Measurements from ENCODE around the gene DYNC1I1.

DYNC1I1 gene

GRCh38 chr7:96033009-96033598 is 260.8 kb downstream of the DYNC1I1 start:
- no peak for DNase-seq

- peak; percentile 2 for DNase-seq
Observed at GRCh38 chr7:96034940-96035727, 262.8 kb downstream of the DYNC1I1 start.

GRCh38 chr7:96040250-96040772 is 268.0 kb downstream of the DYNC1I1 start:
- DNase-seq: no peak

GRCh38 chr7:96041171-96041570 is 268.8 kb downstream of the DYNC1I1 start:
- DNase-seq: no peak

- no peak for DNase-seq
Observed at GRCh38 chr7:96045181-96045580, 272.8 kb downstream of the DYNC1I1 start.

GRCh38 chr7:96045919-96046318 is 273.6 kb downstream of the DYNC1I1 start:
- DNase-seq: peak; percentile 62

- no peak for DNase-seq
Observed at GRCh38 chr7:96052289-96052688, 279.9 kb downstream of the DYNC1I1 start.

- DNase-seq: no peak
Observed at GRCh38 chr7:96052860-96053470, 280.6 kb downstream of the DYNC1I1 start.

- no peak for DNase-seq
Observed at GRCh38 chr7:96055717-96056116, 283.4 kb downstream of the DYNC1I1 start.

- DNase-seq: peak; percentile 63
Observed at GRCh38 chr7:96059075-96059474, 286.7 kb downstream of the DYNC1I1 start.

- DNase-seq: no peak
Observed at GRCh38 chr7:96061009-96061408, 288.7 kb downstream of the DYNC1I1 start.

- no peak for DNase-seq
Observed at GRCh38 chr7:96061844-96062243, 289.5 kb downstream of the DYNC1I1 start.

GRCh38 chr7:96067321-96067720 is 295.0 kb downstream of the DYNC1I1 start:
- DNase-seq: no peak

- DNase-seq: no peak
Observed at GRCh38 chr7:96069401-96069800, 297.0 kb downstream of the DYNC1I1 start.

- DNase-seq: no peak
Observed at GRCh38 chr7:96074871-96075270, 302.5 kb downstream of the DYNC1I1 start.

- DNase-seq: peak; percentile 35
Observed at GRCh38 chr7:96075510-96076349, 303.4 kb downstream of the DYNC1I1 start.

GRCh38 chr7:96076350-96076707 is 304.0 kb downstream of the DYNC1I1 start:
- DNase-seq: no peak

- no peak for DNase-seq
Observed at GRCh38 chr7:96080027-96080426, 307.7 kb downstream of the DYNC1I1 start.

GRCh38 chr7:96084881-96085553 is 312.7 kb downstream of the DYNC1I1 start:
- DNase-seq: no peak

- no peak for DNase-seq
Observed at GRCh38 chr7:96085953-96086352, 313.6 kb downstream of the DYNC1I1 start.

- DNase-seq: no peak
Observed at GRCh38 chr7:96088579-96088978, 316.2 kb downstream of the DYNC1I1 start.

- no peak for DNase-seq
Observed at GRCh38 chr7:96089511-96089910, 317.2 kb downstream of the DYNC1I1 start.
